GM19240 (cell line): Measurements from ENCODE around the gene CTSC.
"Not testable (repeated sequence)": the region's sequence is repeated elsewhere in the genome, so short reads cannot be mapped to it uniquely, and the experiment has no call there.

Experiments used
- DNase-seq: peaks from one replicate; pipeline ENCODE4 v3.0.0; 2011; ENCODE audit warnings: low spot score; ENCODE audit not compliant: insufficient read length

CTSC gene

GRCh38 chr11:88353386-88353785 lies 15.8 kb upstream of the CTSC start:
- DNase-seq = no peak

GRCh38 chr11:88352139-88352538 lies 14.6 kb upstream of the CTSC start:
- DNase-seq = no peak

- no peak for DNase-seq
Observed at GRCh38 chr11:88348870-88349269, 11.3 kb upstream of the CTSC start.

- no peak for DNase-seq
Observed at GRCh38 chr11:88345949-88346348, 8.4 kb upstream of the CTSC start.

GRCh38 chr11:88345408-88345807 lies 7.9 kb upstream of the CTSC start:
- DNase-seq = no peak

GRCh38 chr11:88344869-88345268 lies 7.3 kb upstream of the CTSC start:
- DNase-seq = no peak

GRCh38 chr11:88341522-88342251 lies 4.2 kb upstream of the CTSC start:
- no peak for DNase-seq

GRCh38 chr11:88340366-88340935 lies 2.9 kb upstream of the CTSC start:
- DNase-seq = no peak

- DNase-seq = no peak
Observed at GRCh38 chr11:88337987-88338668, 592 bp upstream of the CTSC start.

GRCh38 chr11:88335284-88335683 lies 2.3 kb downstream of the CTSC start:
- DNase-seq = no peak

- no peak for DNase-seq
Observed at GRCh38 chr11:88333862-88334261, 3.7 kb downstream of the CTSC start.

- no peak for DNase-seq
Observed at GRCh38 chr11:88332851-88333250, 4.7 kb downstream of the CTSC start.

- no peak for DNase-seq
Observed at GRCh38 chr11:88330826-88331428, 6.6 kb downstream of the CTSC start.

- no peak for DNase-seq
Observed at GRCh38 chr11:88329563-88330250, 7.8 kb downstream of the CTSC start.

GRCh38 chr11:88327462-88328143 lies 9.9 kb downstream of the CTSC start:
- DNase-seq = no peak

- no peak for DNase-seq
Observed at GRCh38 chr11:88327061-88327460, 10.5 kb downstream of the CTSC start.

- no peak for DNase-seq
Observed at GRCh38 chr11:88326099-88326498, 11.4 kb downstream of the CTSC start.

- DNase-seq = no peak
Observed at GRCh38 chr11:88324562-88325345, 12.8 kb downstream of the CTSC start.

GRCh38 chr11:88322881-88323280 lies 14.7 kb downstream of the CTSC start:
- not testable (repeated sequence) for DNase-seq

- not testable (repeated sequence) for DNase-seq
Observed at GRCh38 chr11:88321412-88321811, 16.1 kb downstream of the CTSC start.
